ENCODE measurements around the gene TMEM130. TPM values are rescaled to one million over a fixed set of nuclear protein-coding genes. Genes with fewer than 3 reads are reported as not detected.

Gene TMEM130
- total and polyA plus RNA-seq, 2 experiments from 2014 or later = 1.5 to 2.0 TPM

- TF ChIP-seq, protein P1, sequence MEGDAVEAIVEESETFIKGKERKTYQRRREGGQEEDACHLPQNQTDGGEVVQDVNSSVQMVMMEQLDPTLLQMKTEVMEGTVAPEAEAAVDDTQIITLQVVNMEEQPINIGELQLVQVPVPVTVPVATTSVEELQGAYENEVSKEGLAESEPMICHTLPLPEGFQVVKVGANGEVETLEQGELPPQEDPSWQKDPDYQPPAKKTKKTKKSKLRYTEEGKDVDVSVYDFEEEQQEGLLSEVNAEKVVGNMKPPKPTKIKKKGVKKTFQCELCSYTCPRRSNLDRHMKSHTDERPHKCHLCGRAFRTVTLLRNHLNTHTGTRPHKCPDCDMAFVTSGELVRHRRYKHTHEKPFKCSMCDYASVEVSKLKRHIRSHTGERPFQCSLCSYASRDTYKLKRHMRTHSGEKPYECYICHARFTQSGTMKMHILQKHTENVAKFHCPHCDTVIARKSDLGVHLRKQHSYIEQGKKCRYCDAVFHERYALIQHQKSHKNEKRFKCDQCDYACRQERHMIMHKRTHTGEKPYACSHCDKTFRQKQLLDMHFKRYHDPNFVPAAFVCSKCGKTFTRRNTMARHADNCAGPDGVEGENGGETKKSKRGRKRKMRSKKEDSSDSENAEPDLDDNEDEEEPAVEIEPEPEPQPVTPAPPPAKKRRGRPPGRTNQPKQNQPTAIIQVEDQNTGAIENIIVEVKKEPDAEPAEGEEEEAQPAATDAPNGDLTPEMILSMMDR (conservative IDR thresholded peaks at IDR 0.05; ENCODE audit: low read depth in 2 of 2) = no peak
- TF ChIP-seq ZNF114 (CRISPR knock-in tag; IDR thresholded peaks at IDR 0.05) = no peak
Measured at GRCh38 chr7:98900815-98901214, 31.0 kb upstream of the TMEM130 start (continued).

DNA sequence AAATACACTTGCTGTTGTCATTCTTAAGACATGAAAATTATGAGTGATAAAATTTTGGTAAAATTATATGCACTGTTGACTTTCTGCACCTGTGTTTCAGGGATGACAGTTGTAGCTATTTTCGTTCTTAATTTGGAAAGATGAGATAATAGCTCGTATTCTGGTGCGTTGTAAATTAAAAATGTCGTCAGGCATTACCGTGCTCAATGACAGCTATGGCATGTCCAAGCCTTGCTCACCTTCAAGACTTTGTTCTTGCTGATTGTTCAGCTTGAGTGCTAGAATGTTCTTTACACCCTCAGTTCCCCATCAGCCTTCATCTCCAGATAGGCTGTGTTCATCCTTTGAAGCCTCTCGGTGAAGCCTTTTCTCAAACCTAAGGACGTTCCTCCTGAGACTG lies 30.0 kb upstream of the TMEM130 start:
- Histone ChIP-seq H2AFZ (no peak overlapping the region), H3K27me3 (ENCODE audit: insufficient read depth) (no peaks in the 10 kb centered on the region), H3K27ac (ENCODE audit: low read depth) (no peak overlapping the region), H3K9me2 (ENCODE audit: insufficient read depth) (no peaks in the 10 kb centered on the region), H3F3A (replicated peaks; ENCODE audit: low read depth) (no peaks in the 10 kb centered on the region), H3K79me2 (replicated peaks; ENCODE audit: insufficient read depth) (no peaks in the 10 kb centered on the region), H3K4me3 (no peak overlapping the region), H4K20me1 (replicated peaks; ENCODE audit: insufficient read depth) (peaks cover 18% of the 10 kb centered on the region), H3K4me1 (ENCODE audit: insufficient read depth) (no peaks in the 10 kb centered on the region), H3K36me3 (ENCODE audit: insufficient read depth) (peaks cover 69% of the 10 kb centered on the region), H3K4me2 (no peak overlapping the region)
- Mint-ChIP-seq H3K36me3 (ENCODE audit: low read depth) (peaks cover 91% of the 10 kb centered on the region), H3K9me3 (no peaks in the 10 kb centered on the region), H3K4me3 (no peak overlapping the region), H3K4me1 (no peaks in the 10 kb centered on the region), H3K27ac (no peak overlapping the region), H3K27me3 (ENCODE audit: insufficient read depth, low read depth, poor library complexity) (peaks cover 3% of the 10 kb centered on the region)
- no peak for DNase-seq (ENCODE audit: low spot score)
- no peak for ATAC-seq
- TF ChIP-seq ZNF331 (CRISPR knock-in tag; IDR thresholded peaks at IDR 0.05; ENCODE audit: low read depth) (no peak), STAT1 (IDR thresholded peaks at IDR 0.05; ENCODE audit: unreplicated experiment) (no peak), ETS1 (IDR thresholded peaks at IDR 0.05) (no peak), NANOG (IDR thresholded peaks at IDR 0.05; ENCODE audit: borderline replicate concordance) (no peak), EZH2phosphoT487 (IDR thresholded peaks at IDR 0.05; ENCODE audit: unreplicated experiment) (no peak), ZNF462 (CRISPR knock-in tag; IDR thresholded peaks at IDR 0.05) (no peak), ZNF114 (CRISPR knock-in tag; IDR thresholded peaks at IDR 0.05) (no peak), CREB1 (CRISPR knock-in tag; IDR thresholded peaks at IDR 0.05; ENCODE audit: low read depth) (no peak), EZH2 (IDR thresholded peaks at IDR 0.05; ENCODE audit: low read depth, unreplicated experiment) (no peak), JUNB (IDR thresholded peaks at IDR 0.05; ENCODE audit: unreplicated experiment) (no peak), POLR2AphosphoS5 (IDR thresholded peaks at IDR 0.05; ENCODE audit: low read depth) (no peak)
- TF ChIP-seq, protein P1 (conservative IDR thresholded peaks at IDR 0.05; ENCODE audit: low read depth in 2 of 2) = no peak
